Stimulated activated CD8-positive, alpha-beta memory T cell treated with anti-CD3 and anti-CD28 coated beads, Interleukin-4, amount 100 ng/mL, for 48 hours (primary cell): Measurements from ENCODE around the gene DCP1A.
"Not testable (repeated sequence)": the region's sequence is repeated elsewhere in the genome, so short reads cannot be mapped to it uniquely, and the experiment has no call there.

Experiments used
- DNase-seq: peaks from one replicate; pipeline ENCODE4 v3.0.0-alpha.2; 2020

The DCP1A gene

GRCh38 chr3:53327986-53328385, 19.4 kb downstream of the DCP1A start:
- not testable (repeated sequence) for DNase-seq

- no peak for DNase-seq
These were observed 23.2 kb downstream of the DCP1A start for GRCh38 chr3:53324105-53324504.

GRCh38 chr3:53320697-53321096, 26.6 kb downstream of the DCP1A start:
- no peak for DNase-seq

- DNase-seq: no peak
These were observed 28.8 kb downstream of the DCP1A start for GRCh38 chr3:53318522-53318921.

GRCh38 chr3:53312832-53313231, 34.5 kb downstream of the DCP1A start:
- no peak for DNase-seq

- no peak for DNase-seq
These were observed 35.5 kb downstream of the DCP1A start for GRCh38 chr3:53311882-53312281.

GRCh38 chr3:53303957-53304356, 43.4 kb downstream of the DCP1A start:
- no peak for DNase-seq

- DNase-seq: no peak
These were observed 43.8 kb downstream of the DCP1A start for GRCh38 chr3:53303549-53303948.

- DNase-seq: no peak
These were observed 46.5 kb downstream of the DCP1A start for GRCh38 chr3:53300826-53301225.

GRCh38 chr3:53299611-53300023, 47.7 kb downstream of the DCP1A start:
- not testable (repeated sequence) for DNase-seq

- DNase-seq: no peak
These were observed 51.9 kb downstream of the DCP1A start for GRCh38 chr3:53295410-53295809.

- no peak for DNase-seq
These were observed 53.5 kb downstream of the DCP1A start for GRCh38 chr3:53293867-53294266.

- DNase-seq: no peak
These were observed 59.1 kb downstream of the DCP1A start for GRCh38 chr3:53288214-53288613.

GRCh38 chr3:53287131-53287629, 60.2 kb downstream of the DCP1A start:
- DNase-seq: peak; percentile 31

- no peak for DNase-seq
These were observed 60.6 kb downstream of the DCP1A start for GRCh38 chr3:53286727-53287126.

- DNase-seq: no peak
These were observed 64.8 kb downstream of the DCP1A start for GRCh38 chr3:53282581-53282980.

GRCh38 chr3:53278667-53279066, 68.7 kb downstream of the DCP1A start:
- no peak for DNase-seq

GRCh38 chr3:53274938-53275605, 72.3 kb downstream of the DCP1A start:
- DNase-seq: no peak

GRCh38 chr3:53273146-53273670, 74.1 kb downstream of the DCP1A start:
- DNase-seq: no peak

- DNase-seq: peak; percentile 30
These were observed 77.2 kb downstream of the DCP1A start for GRCh38 chr3:53269888-53270880.

GRCh38 chr3:53269193-53269592, 78.2 kb downstream of the DCP1A start:
- DNase-seq: not testable (repeated sequence)

- DNase-seq: no peak
These were observed 79.6 kb downstream of the DCP1A start for GRCh38 chr3:53267766-53268165.

GRCh38 chr3:53264718-53265117, 82.6 kb downstream of the DCP1A start:
- no peak for DNase-seq

GRCh38 chr3:53263907-53264306, 83.4 kb downstream of the DCP1A start:
- no peak for DNase-seq
